ENCODE measurements around the gene CCDC150.

DNA sequence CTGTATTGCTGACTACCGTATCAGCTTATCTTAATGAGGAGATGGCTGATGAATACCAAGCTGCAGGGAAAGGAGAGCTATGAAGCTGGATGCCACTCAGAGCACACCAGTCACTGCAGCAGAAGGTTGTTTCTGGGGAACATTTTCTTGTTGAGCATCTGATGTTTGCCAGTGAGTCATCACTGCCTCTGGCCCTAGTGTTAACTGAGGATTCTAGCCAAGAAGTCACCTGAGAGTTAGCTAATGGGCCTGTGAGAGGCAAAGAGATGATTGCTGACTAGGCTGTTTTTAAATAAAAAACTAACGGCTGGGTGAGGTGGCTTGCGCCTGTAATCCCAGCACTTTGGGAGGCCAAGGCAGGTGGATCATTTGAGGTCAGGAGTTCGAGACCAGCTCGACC lies 37.9 kb downstream of the CCDC150 start:
- TF ChIP-seq, protein P1, sequence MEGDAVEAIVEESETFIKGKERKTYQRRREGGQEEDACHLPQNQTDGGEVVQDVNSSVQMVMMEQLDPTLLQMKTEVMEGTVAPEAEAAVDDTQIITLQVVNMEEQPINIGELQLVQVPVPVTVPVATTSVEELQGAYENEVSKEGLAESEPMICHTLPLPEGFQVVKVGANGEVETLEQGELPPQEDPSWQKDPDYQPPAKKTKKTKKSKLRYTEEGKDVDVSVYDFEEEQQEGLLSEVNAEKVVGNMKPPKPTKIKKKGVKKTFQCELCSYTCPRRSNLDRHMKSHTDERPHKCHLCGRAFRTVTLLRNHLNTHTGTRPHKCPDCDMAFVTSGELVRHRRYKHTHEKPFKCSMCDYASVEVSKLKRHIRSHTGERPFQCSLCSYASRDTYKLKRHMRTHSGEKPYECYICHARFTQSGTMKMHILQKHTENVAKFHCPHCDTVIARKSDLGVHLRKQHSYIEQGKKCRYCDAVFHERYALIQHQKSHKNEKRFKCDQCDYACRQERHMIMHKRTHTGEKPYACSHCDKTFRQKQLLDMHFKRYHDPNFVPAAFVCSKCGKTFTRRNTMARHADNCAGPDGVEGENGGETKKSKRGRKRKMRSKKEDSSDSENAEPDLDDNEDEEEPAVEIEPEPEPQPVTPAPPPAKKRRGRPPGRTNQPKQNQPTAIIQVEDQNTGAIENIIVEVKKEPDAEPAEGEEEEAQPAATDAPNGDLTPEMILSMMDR (IDR thresholded peaks at IDR 0.05 in 2 of 3, conservative IDR thresholded peaks at IDR 0.05 in 1 of 3; ENCODE audit: insufficient read depth in 2 of 3, low read depth in 1 of 3, low read length in 3 of 3): no peak
- TF ChIP-seq SIN3A (IDR thresholded peaks at IDR 0.05; ENCODE audit: borderline replicate concordance in 2 of 2, control insufficient read depth in 1 of 2, low read depth in 2 of 2, low read length in 2 of 2) (no peak), LEF1 (IDR thresholded peaks at IDR 0.05) (no peak), TCF7 (IDR thresholded peaks at IDR 0.05; ENCODE audit: borderline replicate concordance) (no peak), YBX1 (IDR thresholded peaks at IDR 0.05) (no peak), KLF1 (tag; IDR thresholded peaks at IDR 0.05) (no peak), POLR3A (IDR thresholded peaks at IDR 0.05; ENCODE audit: borderline replicate concordance, extremely low read depth, insufficient read depth, insufficient read length) (no peak), ZNF239 (CRISPR knock-in tag; IDR thresholded peaks at IDR 0.05) (no peak), MYNN (IDR thresholded peaks at IDR 0.05) (no peak), MYNN (CRISPR knock-in tag; IDR thresholded peaks at IDR 0.05) (no peak), POLR2A (conservative IDR thresholded peaks at IDR 0.05) (no peak), GABPA (tag; conservative IDR thresholded peaks at IDR 0.05; ENCODE audit: low read depth) (no peak)
- TF ChIP-seq, protein P2, sequence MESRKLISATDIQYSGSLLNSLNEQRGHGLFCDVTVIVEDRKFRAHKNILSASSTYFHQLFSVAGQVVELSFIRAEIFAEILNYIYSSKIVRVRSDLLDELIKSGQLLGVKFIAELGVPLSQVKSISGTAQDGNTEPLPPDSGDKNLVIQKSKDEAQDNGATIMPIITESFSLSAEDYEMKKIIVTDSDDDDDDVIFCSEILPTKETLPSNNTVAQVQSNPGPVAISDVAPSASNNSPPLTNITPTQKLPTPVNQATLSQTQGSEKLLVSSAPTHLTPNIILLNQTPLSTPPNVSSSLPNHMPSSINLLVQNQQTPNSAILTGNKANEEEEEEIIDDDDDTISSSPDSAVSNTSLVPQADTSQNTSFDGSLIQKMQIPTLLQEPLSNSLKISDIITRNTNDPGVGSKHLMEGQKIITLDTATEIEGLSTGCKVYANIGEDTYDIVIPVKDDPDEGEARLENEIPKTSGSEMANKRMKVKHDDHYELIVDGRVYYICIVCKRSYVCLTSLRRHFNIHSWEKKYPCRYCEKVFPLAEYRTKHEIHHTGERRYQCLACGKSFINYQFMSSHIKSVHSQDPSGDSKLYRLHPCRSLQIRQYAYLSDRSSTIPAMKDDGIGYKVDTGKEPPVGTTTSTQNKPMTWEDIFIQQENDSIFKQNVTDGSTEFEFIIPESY (CRISPR knock-in tag; IDR thresholded peaks at IDR 0.05): no peak

Data from K562 (cell line).